Mammary epithelial cell (primary cell): Measurements from ENCODE around the gene ECHDC1.

Experiments
- CTCF ChIP-seq, 2 donors: IDR thresholded peaks in 1 of 2; conservative IDR thresholded peaks in 1 of 2; 2 replicates each; pipeline ENCODE4 v1.5.1; 2011 to 2012; ENCODE audit warnings: inconsistent platforms in 2 of 2, low read length in 2 of 2, mild to moderate bottlenecking in 2 of 2, control low read depth in 1 of 2, low read depth in 1 of 2; ENCODE audit not compliant: insufficient read depth in 1 of 2; ENCODE audit errors: extremely low read depth in 1 of 2
- EZH2 ChIP-seq: IDR thresholded peaks from 2 replicates; pipeline ENCODE4 v1.6.1; 2012; ENCODE audit warnings: low read length, inconsistent platforms, borderline replicate concordance

GRCh38 chr6:127303917-127304316, 39.5 kb downstream of the ECHDC1 start:
- no peak for TF ChIP-seq CTCF (conservative IDR thresholded peaks at IDR 0.05 in 1 of 2, IDR thresholded peaks at IDR 0.05 in 1 of 2; ENCODE audit: extremely low read depth in 1 of 2, insufficient read depth in 1 of 2, low read depth in 1 of 2, low read length in 2 of 2)
- no peak for TF ChIP-seq EZH2
